GM10266 (cell line): ENCODE results near the gene SLC25A25.

ENCODE experiments used
- DNase-seq: peaks from one replicate; pipeline ENCODE4 v3.0.0; 2012; ENCODE audit errors: extremely low spot score
- CTCF ChIP-seq: IDR thresholded peaks from 2 replicates; pipeline ENCODE4 v1.5.1; 2012; ENCODE audit warnings: mild to moderate bottlenecking, low read depth; ENCODE audit not compliant: control insufficient read depth, insufficient read depth; ENCODE audit errors: missing control alignments

Gene SLC25A25

GRCh38 chr9:128122809-128123175, 54.8 kb downstream of the SLC25A25 start:
- no peak for TF ChIP-seq CTCF

GRCh38 chr9:128123451-128124080, 55.5 kb downstream of the SLC25A25 start:
- no peak for DNase-seq
- no peak for TF ChIP-seq CTCF

More at GRCh38 chr9:128122809-128123175, 54.8 kb downstream of the SLC25A25 start:
- no peak for DNase-seq

GRCh38 chr9:128124451-128124850, 56.4 kb downstream of the SLC25A25 start:
- no peak for TF ChIP-seq CTCF
- DNase-seq = no peak

GRCh38 chr9:128124873-128125579, 57.0 kb downstream of the SLC25A25 start:
- DNase-seq = no peak
- TF ChIP-seq CTCF = peak; percentile 71

- DNase-seq = no peak
- no peak for TF ChIP-seq CTCF
Observed at GRCh38 chr9:128125580-128126354, 57.7 kb downstream of the SLC25A25 start.

GRCh38 chr9:128127568-128127989, 59.5 kb downstream of the SLC25A25 start, which contains the start of gene PTGES2:
PTGES2 (minus strand) TSS chr9:128127729; CDS start chr9:128127717, 12 bp downstream.
- DNase-seq = peak; percentile 82
- no peak for TF ChIP-seq CTCF
